Ammon's horn (tissue), 1 donor: ENCODE data around the gene PLXNA4.
"Not testable (repeated sequence)": the region's sequence is repeated elsewhere in the genome, so short reads cannot be mapped to it uniquely, and the experiment has no call there.

Experiments used
- DNase-seq: peaks from one replicate; pipeline ENCODE4 v3.0.0-alpha.2; 2016; ENCODE audit warnings: low spot score

PLXNA4 gene, protein sequence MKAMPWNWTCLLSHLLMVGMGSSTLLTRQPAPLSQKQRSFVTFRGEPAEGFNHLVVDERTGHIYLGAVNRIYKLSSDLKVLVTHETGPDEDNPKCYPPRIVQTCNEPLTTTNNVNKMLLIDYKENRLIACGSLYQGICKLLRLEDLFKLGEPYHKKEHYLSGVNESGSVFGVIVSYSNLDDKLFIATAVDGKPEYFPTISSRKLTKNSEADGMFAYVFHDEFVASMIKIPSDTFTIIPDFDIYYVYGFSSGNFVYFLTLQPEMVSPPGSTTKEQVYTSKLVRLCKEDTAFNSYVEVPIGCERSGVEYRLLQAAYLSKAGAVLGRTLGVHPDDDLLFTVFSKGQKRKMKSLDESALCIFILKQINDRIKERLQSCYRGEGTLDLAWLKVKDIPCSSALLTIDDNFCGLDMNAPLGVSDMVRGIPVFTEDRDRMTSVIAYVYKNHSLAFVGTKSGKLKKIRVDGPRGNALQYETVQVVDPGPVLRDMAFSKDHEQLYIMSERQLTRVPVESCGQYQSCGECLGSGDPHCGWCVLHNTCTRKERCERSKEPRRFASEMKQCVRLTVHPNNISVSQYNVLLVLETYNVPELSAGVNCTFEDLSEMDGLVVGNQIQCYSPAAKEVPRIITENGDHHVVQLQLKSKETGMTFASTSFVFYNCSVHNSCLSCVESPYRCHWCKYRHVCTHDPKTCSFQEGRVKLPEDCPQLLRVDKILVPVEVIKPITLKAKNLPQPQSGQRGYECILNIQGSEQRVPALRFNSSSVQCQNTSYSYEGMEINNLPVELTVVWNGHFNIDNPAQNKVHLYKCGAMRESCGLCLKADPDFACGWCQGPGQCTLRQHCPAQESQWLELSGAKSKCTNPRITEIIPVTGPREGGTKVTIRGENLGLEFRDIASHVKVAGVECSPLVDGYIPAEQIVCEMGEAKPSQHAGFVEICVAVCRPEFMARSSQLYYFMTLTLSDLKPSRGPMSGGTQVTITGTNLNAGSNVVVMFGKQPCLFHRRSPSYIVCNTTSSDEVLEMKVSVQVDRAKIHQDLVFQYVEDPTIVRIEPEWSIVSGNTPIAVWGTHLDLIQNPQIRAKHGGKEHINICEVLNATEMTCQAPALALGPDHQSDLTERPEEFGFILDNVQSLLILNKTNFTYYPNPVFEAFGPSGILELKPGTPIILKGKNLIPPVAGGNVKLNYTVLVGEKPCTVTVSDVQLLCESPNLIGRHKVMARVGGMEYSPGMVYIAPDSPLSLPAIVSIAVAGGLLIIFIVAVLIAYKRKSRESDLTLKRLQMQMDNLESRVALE (N-terminal part only)

DNA sequence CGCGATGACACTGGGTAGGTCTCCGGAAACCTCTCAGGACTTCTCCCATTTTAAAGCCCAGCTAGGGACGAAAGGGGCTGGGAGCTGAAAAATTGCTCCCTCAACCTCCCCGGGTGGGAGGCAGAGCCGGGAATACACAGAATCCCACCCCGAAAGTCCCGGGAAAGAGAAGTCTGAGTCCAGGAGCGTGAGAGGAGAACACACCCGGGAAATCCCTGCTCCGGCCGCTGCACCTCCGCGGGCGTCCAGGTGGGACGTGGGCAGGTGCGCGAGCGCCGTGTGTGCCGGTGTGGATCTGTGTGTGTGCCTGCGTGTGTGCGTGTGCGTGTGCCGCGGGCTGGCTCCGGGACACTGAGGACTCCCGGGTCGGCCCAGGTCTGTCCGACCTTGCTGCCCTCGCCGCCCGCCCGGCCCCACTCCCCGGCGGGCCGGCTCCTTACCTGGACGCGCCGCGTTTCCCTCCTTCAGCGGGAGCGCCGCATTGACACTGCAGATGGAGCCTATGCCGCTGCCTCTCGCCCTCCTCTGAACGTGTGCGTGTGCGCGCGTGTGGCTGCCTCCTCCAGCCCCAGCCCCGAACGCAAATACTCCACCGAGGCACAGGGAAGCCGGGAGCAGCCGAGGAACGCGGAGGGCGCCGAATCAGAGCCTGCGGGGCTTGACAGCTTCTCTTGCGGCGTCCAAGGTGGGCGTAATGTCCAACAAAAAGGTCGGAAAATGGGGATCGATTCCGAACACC is at the start of gene PLXNA4:
PLXNA4 (minus strand) TSS at position 489 of the 739 bp plus-strand sequence. CDS start 67,777 bp downstream, outside the sequence.
- peak; percentile 39 for DNase-seq

DNA sequence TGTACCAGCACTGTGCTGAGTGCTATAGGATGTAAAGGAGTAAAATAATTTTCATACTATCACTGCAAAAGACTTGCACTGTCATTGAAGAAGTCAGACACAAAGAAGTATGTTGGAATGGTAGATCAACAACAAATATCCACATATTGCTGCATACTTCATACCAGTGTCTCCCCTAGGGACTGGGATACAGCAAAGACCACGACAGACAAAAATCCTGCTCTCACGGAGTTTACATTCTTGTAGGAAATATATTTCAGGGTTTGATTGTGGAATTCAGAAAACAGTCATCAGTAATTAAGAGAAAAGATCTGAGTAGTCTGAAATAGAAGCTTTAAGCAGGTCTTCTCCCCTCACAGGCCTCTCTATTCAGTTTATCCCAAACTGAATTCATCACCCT is 49.4 kb upstream of the PLXNA4 start:
- DNase-seq: no peak

DNA sequence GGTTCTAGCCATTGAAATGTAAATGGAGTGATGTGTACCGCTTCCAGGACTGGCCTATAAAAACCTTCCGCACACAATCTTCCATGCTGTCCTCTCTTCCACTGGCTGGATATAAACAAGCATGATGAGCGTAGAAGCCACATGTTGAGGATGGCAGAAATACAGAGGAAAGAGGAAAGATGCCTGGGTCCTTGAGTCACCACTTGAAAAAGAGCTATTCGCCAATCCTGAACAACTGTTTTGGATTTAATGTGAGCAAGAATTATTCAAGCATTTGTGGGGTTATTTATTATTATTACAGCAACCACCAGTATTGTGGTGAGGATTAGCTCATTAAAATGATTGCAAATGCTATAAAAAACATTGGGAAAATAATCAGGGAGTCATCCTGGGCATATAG is 45.8 kb upstream of the PLXNA4 start:
- no peak for DNase-seq

DNA sequence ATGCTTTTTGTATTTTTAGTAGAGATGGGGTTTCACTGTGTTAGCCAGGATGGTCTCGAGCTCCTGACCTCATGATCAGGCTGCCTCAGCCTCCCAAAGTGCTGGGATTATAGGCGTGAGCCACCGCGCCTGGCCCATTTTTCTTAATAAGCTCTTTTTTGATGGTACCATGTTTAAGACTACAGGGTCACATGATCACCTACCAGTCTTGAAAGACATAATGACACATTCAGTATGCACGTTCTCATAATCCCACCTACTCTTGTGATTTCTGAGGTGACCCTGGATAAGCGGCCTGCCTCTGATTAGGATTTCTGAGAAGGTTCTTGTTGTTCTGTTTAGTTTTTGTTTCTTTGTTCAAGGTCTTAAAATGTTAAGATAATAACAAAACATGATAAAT is 43.7 kb upstream of the PLXNA4 start:
- no peak for DNase-seq

DNA sequence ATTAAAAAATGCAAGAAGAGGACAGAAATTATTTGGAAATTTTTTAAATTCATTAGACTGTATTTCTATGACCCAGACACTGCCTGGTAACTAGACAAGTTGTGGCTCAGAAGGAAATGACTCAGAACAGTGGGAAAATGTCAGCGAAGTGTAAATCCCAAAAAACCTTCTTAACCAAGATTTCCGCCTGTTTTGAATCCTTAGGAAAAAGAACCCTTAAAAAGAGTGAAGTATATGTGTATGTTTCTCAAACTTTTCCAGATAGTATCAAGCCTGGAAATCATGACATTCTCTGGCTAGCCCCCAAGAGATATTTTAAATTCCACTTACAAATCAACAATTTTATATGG is 42.7 kb upstream of the PLXNA4 start:
- no peak for DNase-seq

DNA sequence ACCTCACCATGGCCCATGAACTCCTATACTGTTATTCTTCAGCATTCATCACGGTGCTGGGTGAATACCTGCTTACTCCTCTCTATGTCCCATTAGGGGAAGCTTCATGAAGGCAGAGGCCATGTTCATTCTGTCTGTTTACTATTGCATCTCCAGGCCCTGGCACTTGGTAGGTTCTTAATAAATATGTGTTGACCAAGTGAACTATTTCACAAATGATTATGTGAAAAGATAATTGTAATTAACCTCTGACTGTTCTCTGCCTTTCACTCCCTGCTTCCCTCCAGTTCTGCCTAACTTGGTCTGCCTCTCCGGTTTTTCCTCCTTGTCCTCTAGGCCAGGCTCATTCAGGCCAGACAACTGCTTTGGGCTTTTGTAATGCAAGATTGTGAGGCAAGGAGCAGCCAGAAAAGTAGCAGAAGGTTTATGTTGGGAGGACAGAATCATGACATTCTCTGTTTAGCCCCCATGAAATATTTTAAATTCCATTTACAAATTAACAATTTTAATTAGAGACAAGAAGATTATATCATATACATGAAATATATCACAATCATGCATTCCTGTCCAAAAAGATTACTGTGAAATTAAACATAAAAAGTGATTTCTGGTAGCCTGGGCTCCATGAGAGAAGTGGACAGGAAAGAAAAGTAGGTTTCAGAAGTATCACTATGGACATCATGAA is 42.1 kb upstream of the PLXNA4 start:
- no peak for DNase-seq

DNA sequence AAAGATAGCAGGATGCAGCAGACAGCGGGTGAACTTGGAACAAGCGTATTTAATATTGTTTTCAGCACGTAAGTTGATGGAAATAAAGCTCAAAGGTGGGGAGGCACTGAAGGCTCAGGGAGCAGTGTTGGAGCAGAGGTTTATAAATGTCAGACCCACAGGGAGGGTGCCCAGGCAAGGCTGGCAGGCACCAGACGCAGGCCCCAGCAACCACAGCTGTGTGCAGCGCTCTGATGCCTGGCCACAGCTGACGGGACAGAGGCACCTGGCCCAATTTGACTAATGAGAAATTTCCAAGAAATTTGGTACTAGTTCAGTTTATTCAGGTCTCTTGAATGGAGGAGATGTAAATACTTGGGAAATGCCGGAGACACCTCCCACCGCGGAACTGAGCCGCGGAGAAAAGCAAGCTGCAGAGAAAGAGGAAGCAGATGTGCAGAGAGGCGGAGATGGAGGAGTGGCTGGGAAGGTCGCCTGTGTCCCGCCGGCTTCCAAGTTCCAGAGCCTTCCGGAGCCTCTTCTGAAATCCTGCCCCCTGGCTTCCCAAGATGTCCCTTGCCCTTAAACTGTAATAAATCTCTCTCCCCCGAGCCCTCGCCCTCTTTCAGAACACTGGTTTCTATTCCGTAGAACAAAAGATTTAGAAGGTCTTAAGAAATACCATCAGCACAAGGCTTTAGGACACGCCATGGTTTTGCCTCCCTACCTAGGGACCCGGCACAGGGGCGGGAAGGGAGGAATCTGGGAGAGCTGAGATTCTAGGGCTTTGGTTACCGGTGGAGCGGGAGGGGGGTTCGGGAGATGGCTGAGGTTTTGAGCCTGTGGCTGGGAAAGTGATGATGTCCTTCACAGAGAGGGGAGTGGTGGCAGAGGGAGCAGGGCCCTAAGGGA is 38.4 kb upstream of the PLXNA4 start:
- peak; percentile 47 for DNase-seq

DNA sequence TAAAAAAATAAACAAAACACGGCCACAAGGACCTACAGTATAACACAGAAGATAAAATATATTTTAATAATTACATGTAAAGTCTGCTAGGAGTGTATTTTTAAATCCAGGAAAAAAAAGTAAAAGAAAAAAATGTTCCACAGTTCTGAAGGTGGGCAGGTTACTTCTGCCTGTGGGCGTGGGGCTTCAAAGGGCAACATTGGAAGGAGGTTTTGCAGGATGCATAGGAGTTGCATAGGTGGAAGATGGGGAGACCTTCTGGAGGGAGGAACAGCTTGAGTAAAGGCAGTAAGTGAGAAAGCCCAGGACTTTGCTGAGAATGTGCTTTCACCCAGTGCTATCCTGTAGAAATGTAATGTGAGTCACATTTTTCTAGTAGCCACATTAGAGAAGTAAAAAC is 37.5 kb upstream of the PLXNA4 start:
- DNase-seq: no peak

DNA sequence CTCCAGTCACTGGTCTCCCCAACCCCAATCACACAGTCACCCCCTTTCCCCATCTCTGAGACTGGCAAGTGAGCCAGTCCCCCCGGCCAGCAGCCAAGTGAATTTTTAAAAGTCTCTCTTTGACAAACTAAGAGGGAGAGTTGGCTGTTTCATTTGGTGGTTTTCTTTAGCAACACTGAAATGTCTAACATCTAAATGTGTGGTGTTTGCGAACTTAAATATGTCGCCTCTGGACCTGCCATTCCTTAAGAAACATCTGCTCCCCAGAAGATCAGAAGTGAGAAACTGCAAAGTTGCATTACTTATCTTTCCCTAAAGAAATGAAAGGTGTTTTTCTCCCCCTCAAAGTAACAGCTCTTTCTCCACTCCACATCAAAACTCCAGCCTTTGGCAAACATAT is 34.7 kb upstream of the PLXNA4 start:
- DNase-seq: no peak

DNA sequence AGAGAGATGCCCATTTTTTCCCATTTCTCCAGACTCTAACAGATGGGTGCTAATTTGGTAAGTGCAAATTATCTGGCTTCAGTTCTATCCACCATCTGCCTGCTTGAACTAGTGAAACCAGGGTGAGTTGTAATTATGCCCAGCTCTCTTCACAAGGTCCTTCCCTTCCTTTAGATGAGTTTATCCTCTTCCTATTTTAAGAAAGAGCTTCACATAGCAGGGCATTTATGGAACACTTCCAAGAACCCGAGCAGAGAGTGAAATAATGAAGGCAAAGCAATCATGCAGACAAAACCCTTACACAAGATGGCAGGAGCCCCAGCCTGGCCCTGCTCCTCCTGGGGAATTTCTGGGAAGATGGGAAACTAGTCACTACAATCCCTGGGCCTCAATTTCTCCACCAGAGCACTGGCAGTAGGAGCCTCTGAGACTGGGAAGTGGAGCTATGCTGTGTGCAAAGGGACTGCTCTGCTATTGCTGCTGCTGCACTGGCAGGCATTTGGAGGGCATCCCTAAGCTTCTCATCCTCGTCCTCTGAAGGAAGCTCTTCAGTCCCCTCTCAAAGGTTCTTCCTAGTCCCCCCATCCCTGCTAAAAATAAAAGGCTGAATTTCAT is 33.7 kb upstream of the PLXNA4 start:
- peak; percentile 15 for DNase-seq

DNA sequence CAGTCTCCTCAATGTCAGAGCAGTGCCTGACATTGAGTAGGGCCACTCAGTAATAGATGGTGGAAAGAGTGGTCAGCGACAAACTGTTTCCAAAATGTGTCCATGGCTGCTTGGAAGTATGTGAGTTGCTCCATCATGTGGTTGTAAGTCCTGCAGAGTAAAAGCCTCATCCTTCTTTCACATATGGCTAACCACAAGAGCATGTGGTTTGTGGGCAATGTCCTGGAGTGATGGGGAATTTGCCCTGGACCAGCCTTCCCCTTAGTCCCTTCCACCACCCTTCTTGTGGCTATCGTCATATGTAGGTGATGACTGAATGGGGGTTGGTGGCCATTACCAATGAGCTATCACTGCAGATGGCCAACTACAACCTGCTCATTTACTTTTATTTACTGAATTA is 33.0 kb upstream of the PLXNA4 start:
- DNase-seq: no peak

DNA sequence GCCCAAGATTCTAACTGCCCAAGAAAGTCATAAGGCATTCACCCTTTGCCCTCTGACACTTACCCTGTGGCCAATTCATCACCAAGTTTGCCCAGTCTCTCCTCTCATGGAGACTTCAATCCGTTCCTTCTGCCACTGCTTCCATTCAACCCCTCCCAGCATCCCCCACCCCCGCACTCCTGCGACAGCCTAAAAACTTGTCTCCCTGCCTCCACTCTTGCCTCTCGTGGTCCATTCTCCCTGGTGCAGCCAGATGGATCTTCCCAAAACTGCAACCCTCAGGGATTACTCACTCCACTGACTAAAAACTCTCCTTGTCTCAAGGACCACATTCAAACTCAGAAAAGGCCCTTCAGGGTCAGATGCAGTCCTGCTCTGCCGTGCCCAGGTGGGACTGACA is 32.3 kb upstream of the PLXNA4 start:
- no peak for DNase-seq

DNA sequence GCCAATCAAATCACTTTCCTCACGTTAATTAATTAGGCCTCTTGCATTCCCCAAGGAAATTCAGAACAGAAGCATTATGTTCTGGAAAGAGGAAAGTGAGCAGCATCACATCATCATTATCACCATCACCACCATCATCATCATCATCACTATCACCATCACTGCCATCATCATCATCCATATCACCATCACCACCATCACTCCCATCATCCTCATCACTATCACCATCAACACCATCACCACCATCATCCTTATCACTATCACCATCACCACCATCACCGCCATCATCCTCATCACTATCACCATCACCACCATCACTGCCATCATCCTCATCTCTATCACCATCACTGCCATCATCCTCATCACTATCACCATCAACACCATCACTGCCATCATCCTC is 31.4 kb upstream of the PLXNA4 start:
- DNase-seq: no peak

DNA sequence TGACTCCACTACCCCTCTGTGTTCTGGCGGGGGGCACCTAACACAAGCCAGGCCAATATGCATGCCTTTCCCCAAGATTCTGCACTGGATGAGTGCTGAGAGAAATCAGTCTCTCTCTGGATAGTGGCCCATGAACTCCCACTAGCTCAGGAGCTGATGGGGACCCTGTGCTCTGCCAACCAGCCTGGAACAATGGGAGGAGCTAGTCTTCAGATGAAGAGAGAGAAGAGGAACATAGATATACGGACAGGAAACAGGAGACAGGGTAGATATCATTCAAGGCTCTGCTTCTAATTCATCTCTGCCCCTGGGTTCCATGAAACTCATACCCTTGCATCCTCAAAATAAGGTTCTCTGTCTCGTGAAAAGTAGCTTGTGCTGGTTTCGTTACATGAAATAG is 27.9 kb upstream of the PLXNA4 start:
- peak; percentile 60 for DNase-seq

DNA sequence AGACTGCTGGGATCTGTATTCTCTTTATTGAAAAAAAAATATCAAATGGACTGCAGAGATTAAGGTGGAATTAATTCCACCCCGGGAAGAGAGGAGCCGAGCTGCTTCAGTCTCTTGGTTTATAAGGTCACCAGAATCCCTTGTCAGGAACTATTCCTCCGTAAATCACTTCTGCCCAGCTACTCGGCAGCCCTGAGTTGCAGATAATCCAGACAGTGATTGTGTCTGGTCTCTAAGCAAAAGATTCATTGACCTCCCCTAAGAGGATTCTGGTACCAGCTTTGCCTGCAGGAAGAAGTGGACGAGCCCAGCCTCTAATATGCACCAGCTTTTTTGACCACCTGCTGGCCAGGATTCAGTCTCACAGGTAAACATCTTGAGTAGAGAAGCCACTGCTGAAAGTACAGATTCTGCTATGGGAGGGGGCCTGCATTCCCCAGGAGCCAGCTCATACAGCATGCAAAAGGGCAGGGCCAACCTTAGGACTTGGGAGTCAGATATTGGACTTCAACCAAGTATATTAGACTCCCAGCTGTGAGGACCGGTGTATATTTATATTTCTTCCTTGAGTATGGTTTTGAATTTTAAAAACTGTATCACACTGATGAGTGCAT is 27.1 kb upstream of the PLXNA4 start:
- DNase-seq: no peak

DNA sequence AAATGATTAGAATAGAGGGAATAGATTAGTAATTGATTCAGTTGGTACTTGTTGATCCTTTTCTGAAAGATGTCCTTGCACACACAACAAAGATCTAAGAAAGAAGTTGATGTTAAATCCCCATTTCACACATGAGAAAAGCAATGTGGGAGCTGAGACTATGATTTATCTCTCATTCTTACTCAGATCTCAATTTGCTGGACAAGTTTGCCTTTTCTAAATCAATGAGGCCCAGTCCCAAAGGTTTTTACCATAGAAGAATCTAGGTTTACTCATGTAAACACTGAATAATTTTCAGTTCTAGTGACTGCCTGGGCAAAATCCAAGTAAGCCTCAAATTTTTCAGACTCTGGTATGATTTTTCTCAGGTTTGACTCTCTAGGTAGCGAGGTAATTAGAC is 25.5 kb upstream of the PLXNA4 start:
- no peak for DNase-seq

DNA sequence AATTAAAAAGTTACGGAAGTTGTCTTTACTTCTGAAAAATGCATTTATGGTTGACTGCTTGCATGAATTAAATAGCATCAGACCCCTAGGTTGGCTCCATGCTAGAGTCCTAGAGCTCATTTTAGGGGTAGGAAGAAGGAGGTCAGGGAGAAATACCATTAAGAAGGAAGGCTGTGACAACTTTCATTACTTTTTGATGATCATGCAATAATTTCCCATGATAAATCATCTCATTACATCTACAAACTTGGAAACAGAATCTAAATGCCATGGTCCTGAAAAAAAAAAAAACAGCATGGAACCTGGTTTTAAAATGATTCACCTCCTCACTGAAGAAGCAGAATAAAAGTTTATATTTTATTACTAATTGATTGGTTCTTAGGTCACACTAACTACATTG is 20.3 kb upstream of the PLXNA4 start:
- no peak for DNase-seq

DNA sequence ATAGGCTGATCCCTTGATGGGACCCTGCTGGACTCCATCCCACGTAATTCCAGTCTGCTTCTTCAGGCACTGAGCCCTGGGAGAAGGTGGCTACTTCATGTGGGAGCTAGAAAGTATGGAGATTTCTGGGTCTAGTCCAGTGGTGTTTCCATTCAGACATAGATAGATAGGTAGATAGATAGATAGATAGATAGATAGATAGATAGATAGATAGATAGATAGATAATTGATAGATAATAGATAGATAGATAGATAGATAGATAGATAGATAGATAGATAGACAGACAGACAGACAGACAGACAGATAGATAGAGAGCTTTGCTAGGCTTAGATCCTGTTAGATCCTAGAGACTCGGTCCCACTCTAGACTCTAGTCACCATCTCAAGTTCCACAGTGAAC is 18.5 kb upstream of the PLXNA4 start:
- DNase-seq: not testable (repeated sequence)

DNA sequence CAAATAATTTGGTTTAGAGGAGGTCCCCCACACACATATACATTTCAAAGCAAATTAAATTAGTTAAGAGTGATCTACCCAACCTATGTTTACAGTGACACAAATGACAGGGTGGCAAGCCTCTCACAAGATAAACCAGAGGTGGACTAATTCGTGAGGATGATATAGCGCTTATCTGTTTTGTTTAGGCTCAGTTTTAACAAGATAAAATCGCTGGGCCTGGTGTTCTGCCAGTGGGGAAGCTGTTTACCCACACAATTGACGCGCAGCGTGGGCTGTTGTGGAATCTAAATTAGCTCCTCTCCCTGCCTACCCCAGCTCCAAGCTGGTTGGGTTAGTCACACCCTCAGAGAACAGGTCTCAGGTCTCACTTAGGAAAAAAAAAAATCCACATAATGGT is 16.7 kb upstream of the PLXNA4 start:
- peak; percentile 69 for DNase-seq
